H9 (cell line): ENCODE results near the gene RPL36. TPM values are rescaled to one million over a fixed set of nuclear protein-coding genes. Genes with fewer than 3 reads are reported as not detected.
A peak's percentile ranks its signal among the peaks of the same experiment; 100 is the strongest.

Experiments used
- DNase-seq: peaks from one replicate; pipeline ENCODE4 v3.0.0-alpha.2; 2017
- H2AFZ ChIP-seq: one replicate; pipeline ENCODE4 v1.6.1; 2013; ENCODE audit warnings: mild to moderate bottlenecking, low read length, control low read depth, moderate library complexity
- H2AK5ac ChIP-seq: 2 replicates; pipeline ENCODE4 v1.6.1; 2013; ENCODE audit warnings: low read length, control low read depth, mixed read lengths; ENCODE audit not compliant: insufficient read length
- H2BK120ac ChIP-seq: one replicate; pipeline ENCODE4 v1.6.1; 2013; ENCODE audit warnings: low read depth, mild to moderate bottlenecking, low read length, control low read depth, inconsistent platforms; ENCODE audit not compliant: poor library complexity, severe bottlenecking
- H2BK12ac ChIP-seq: 2 replicates; pipeline ENCODE4 v1.6.1; 2013; ENCODE audit warnings: low read length, control low read depth, mixed read lengths, low read depth; ENCODE audit not compliant: insufficient read length
- H2BK15ac ChIP-seq: 2 replicates; pipeline ENCODE4 v1.6.1; 2013; ENCODE audit warnings: low read depth, low read length, control low read depth
- H2BK20ac ChIP-seq: one replicate; pipeline ENCODE4 v1.6.1; 2013; ENCODE audit warnings: low read depth, mild to moderate bottlenecking, low read length, control low read depth, inconsistent platforms; ENCODE audit not compliant: poor library complexity, severe bottlenecking
- H2BK5ac ChIP-seq: 2 replicates; pipeline ENCODE4 v1.6.1; 2013; ENCODE audit warnings: low read length, control low read depth, mixed read lengths; ENCODE audit not compliant: insufficient read length
- H3K14ac ChIP-seq: 2 replicates; pipeline ENCODE4 v1.6.1; 2013; ENCODE audit warnings: low read length, control low read depth; ENCODE audit not compliant: insufficient read depth
- H3K18ac ChIP-seq: 2 replicates; pipeline ENCODE4 v1.6.1; 2013; ENCODE audit warnings: low read depth, mild to moderate bottlenecking, mixed read lengths, low read length, control low read depth; ENCODE audit not compliant: insufficient read length
- H3K23ac ChIP-seq: 2 replicates; pipeline ENCODE4 v1.6.1; 2013; ENCODE audit warnings: low read length, control low read depth, mixed read lengths, low read depth; ENCODE audit not compliant: insufficient read length
- H3K23me2 ChIP-seq: 2 replicates; pipeline ENCODE4 v1.6.1; 2013; ENCODE audit warnings: low read depth, mild to moderate bottlenecking, mixed read lengths, low read length, control low read depth; ENCODE audit not compliant: insufficient read length, poor library complexity, severe bottlenecking
- H3K27ac ChIP-seq: 2 replicates; pipeline ENCODE4 v1.5.1; 2013; ENCODE audit warnings: low read length, control low read depth, mixed read lengths, low read depth; ENCODE audit not compliant: insufficient read length
- H3K27me3 ChIP-seq: 2 replicates; pipeline ENCODE4 v1.6.1; 2013; ENCODE audit warnings: low read length, control low read depth, inconsistent platforms; ENCODE audit not compliant: insufficient read depth
- H3K4ac ChIP-seq: 2 replicates; pipeline ENCODE4 v1.6.1; 2013; ENCODE audit warnings: low read depth, mild to moderate bottlenecking, control low read depth, inconsistent platforms, low read length, moderate library complexity
- H3K4me1 ChIP-seq: 2 replicates; pipeline ENCODE4 v1.6.1; 2013; ENCODE audit warnings: low read length, control low read depth, inconsistent platforms; ENCODE audit not compliant: insufficient read depth
- H3K4me2 ChIP-seq: 2 replicates; pipeline ENCODE4 v1.6.1; 2013; ENCODE audit warnings: low read length, control low read depth, mixed read lengths; ENCODE audit not compliant: insufficient read length, insufficient read depth
- H3K56ac ChIP-seq: 2 replicates; pipeline ENCODE4 v1.6.1; 2013; ENCODE audit warnings: low read depth, mild to moderate bottlenecking, mixed read lengths, low read length, control low read depth; ENCODE audit not compliant: insufficient read length
- H3K79me1 ChIP-seq: 2 replicates; pipeline ENCODE4 v1.6.1; 2013; ENCODE audit warnings: low read depth, mild to moderate bottlenecking, moderate library complexity, low read length, control low read depth, inconsistent platforms; ENCODE audit not compliant: insufficient read depth, poor library complexity, severe bottlenecking
- H3K79me2 ChIP-seq: 2 replicates; pipeline ENCODE4 v1.6.1; 2013; ENCODE audit warnings: low read length, control low read depth, inconsistent platforms; ENCODE audit not compliant: insufficient read depth
- H3K9ac ChIP-seq: 2 replicates; pipeline ENCODE4 v1.6.1; 2013; ENCODE audit warnings: low read length, control low read depth, mixed read lengths; ENCODE audit not compliant: insufficient read length; ENCODE audit errors: extremely low read depth
- H3K9me3 ChIP-seq: one replicate; pipeline ENCODE4 v1.6.1; 2013; ENCODE audit warnings: low read depth, low read length, inconsistent platforms; ENCODE audit not compliant: control insufficient read depth
- H3T11ph ChIP-seq: one replicate; pipeline ENCODE4 v1.6.1; 2013; ENCODE audit warnings: mild to moderate bottlenecking, low read length, control low read depth, inconsistent platforms
- H4K20me1 ChIP-seq: one replicate; pipeline ENCODE4 v1.6.1; 2013; ENCODE audit not compliant: control insufficient read depth, insufficient read length, insufficient read depth
- H4K5ac ChIP-seq: 2 replicates; pipeline ENCODE4 v1.6.1; 2013; ENCODE audit warnings: low read depth, mild to moderate bottlenecking, mixed read lengths, low read length, control low read depth; ENCODE audit not compliant: insufficient read length
- H4K8ac ChIP-seq: replicated peaks from 2 replicates; pipeline ENCODE4 v1.6.1; 2013; ENCODE audit warnings: low read length, control low read depth, mixed read lengths, low read depth; ENCODE audit not compliant: insufficient read length
- H4K91ac ChIP-seq: 2 replicates; pipeline ENCODE4 v1.6.1; 2013; ENCODE audit warnings: low read depth, mild to moderate bottlenecking, moderate library complexity, mixed read lengths, low read length, control low read depth; ENCODE audit not compliant: insufficient read length
- H3K27ac Mint-ChIP-seq, 3 experiments: 2 replicates in 2 of 3; 3 replicates in 1 of 3; pipeline ENCODE4 v1.8.0; 2020 to 2021; ENCODE audit warnings: mixed read lengths in 3 of 3, mild to moderate bottlenecking in 1 of 3, moderate library complexity in 1 of 3
- H3K27me3 Mint-ChIP-seq: 2 replicates; pipeline ENCODE4 v1.8.0; 2021; ENCODE audit warnings: low read depth, mild to moderate bottlenecking, moderate library complexity, mixed read lengths
- H3K36me3 Mint-ChIP-seq, 3 experiments: 2 replicates in 2 of 3; 3 replicates in 1 of 3; pipeline ENCODE4 v1.8.0; 2020 to 2021; ENCODE audit warnings: low read depth in 3 of 3, mixed read lengths in 3 of 3; ENCODE audit not compliant: insufficient read depth in 1 of 3
- H3K4me1 Mint-ChIP-seq, 2 experiments: 2 replicates each; pipeline ENCODE4 v1.8.0; 2020; ENCODE audit warnings: mixed read lengths in 2 of 2
- H3K4me3 Mint-ChIP-seq, 2 experiments: 2 replicates in 1 of 2; 3 replicates in 1 of 2; pipeline ENCODE4 v1.8.0; 2020 to 2021; ENCODE audit warnings: mild to moderate bottlenecking in 2 of 2, mixed read lengths in 2 of 2, moderate library complexity in 1 of 2
- H3K9me3 Mint-ChIP-seq, 2 experiments: 2 replicates in 1 of 2; 3 replicates in 1 of 2; pipeline ENCODE4 v1.8.0; 2020; ENCODE audit warnings: mild to moderate bottlenecking in 2 of 2, mixed read lengths in 2 of 2, moderate library complexity in 1 of 2
- WGBS: extraction: QIAGEN DNeasy Blood & Tissue Kit; methylation state at CpG from one replicate; pipeline ENCODE4 v1.1.7; 2013; ENCODE audit warnings: missing lambda C conversion rate, low lambda C conversion rate, mixed read lengths; ENCODE audit not compliant: insufficient read length; ENCODE audit errors: extremely low coverage; 5-methylcytosine and 5-hydroxymethylcytosine counted together
- total RNA-seq: library from RNA; stranded (reverse); gene quantifications from 2 replicates; pipeline ENCODE4 v1.2.1, GENCODE V29; 2021
- TF ChIP-seq, protein P1 (sequence below): fragments of 200-600 bp; sonication (generic); conservative IDR thresholded peaks from 3 replicates; pipeline ENCODE4 v1.8.0; 2021; ENCODE audit warnings: antibody characterized with exemption, mild to moderate bottlenecking

Gene RPL36
- total RNA-seq, 1 experiment from 2014 or later = 1,074 TPM

DNA sequence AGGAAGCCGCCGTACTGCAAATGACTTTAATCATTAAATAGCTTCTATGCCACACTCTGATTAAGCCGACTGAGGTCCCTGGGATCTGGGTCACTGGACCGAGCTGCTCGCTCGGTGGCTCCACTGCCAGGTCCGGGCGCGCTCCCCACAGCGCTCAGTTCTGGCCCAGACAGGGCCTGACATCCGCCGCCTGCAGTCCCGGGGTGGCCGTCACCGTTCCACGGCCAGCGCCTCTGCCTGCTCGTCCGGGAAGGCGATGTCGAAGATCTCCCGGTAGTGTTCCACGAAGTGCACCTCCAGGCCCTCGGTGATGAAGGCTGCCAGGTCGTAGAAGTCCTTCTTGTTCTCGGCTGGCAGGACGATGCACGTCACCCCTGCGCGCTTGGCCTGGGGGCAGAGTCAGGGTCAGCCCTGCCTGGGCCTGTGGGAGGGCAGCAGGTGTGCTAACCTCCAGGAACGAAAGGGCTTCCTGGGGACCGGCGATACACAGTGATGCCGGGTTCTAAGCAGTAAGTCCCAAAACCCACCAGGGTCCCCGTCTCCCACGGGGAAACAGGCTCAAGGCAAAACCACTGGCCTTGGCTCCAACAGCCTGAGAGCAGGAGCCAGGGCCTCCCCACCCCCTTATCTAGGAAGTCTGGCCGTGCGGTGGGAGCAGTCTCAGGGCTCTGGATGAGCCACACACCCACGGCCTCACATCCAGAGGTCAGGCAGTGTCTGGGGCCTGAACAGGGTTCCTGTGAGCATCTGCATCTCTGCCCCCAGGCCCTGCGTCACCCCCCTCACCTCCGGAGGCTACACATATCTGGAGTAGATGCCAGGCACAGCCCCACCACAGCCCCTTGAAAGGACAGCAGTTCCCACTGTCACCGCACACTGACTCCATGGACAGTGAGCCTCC is 2.0 kb downstream of the RPL36 start:
- H3K14ac ChIP-seq = no peak overlapping the region
- Mint-ChIP-seq H3K27me3 (peaks cover 10% of the 10 kb centered on the region), H3K4me3 (peak overlapping the region; percentile 98 to 100), H3K27ac (peak overlapping the region; percentile 70 to 93 (median 76); a peak in 6 of 7 replicates), H3K4me1 (peaks cover 4 to 9% of the 10 kb centered on the region in 2 experiments), H3K36me3 (peaks cover 35 to 59% (median 47%) of the 10 kb centered on the region in 3 experiments), H3K9me3 (peaks cover 5 to 6% of the 10 kb centered on the region in 2 experiments; a peak in 2 of 5 replicates)
- no peak overlapping the region for H3K56ac ChIP-seq
- H4K20me1 ChIP-seq = no peaks in the 10 kb centered on the region
- peaks cover 14% of the 10 kb centered on the region; the same call in 1 of the 2 replicates for H3K79me2 ChIP-seq
- no peak overlapping the region for H3K27ac ChIP-seq
- H2BK5ac ChIP-seq = no peak overlapping the region
- no peak overlapping the region for H2AFZ ChIP-seq
- no peak overlapping the region for H3K23ac ChIP-seq
- no peak overlapping the region for H2BK20ac ChIP-seq
- no peak overlapping the region for H3T11ph ChIP-seq
- no peaks in the 10 kb centered on the region for H3K79me1 ChIP-seq
- TF ChIP-seq, protein P1, sequence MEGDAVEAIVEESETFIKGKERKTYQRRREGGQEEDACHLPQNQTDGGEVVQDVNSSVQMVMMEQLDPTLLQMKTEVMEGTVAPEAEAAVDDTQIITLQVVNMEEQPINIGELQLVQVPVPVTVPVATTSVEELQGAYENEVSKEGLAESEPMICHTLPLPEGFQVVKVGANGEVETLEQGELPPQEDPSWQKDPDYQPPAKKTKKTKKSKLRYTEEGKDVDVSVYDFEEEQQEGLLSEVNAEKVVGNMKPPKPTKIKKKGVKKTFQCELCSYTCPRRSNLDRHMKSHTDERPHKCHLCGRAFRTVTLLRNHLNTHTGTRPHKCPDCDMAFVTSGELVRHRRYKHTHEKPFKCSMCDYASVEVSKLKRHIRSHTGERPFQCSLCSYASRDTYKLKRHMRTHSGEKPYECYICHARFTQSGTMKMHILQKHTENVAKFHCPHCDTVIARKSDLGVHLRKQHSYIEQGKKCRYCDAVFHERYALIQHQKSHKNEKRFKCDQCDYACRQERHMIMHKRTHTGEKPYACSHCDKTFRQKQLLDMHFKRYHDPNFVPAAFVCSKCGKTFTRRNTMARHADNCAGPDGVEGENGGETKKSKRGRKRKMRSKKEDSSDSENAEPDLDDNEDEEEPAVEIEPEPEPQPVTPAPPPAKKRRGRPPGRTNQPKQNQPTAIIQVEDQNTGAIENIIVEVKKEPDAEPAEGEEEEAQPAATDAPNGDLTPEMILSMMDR = no peak
- H3K4me1 ChIP-seq = no peaks in the 10 kb centered on the region
- H4K91ac ChIP-seq = no peak overlapping the region
- H3K18ac ChIP-seq = no peak overlapping the region
- no peak overlapping the region for H4K8ac ChIP-seq
- H4K5ac ChIP-seq = no peak overlapping the region
- H3K23me2 ChIP-seq = peaks cover 5% of the 10 kb centered on the region
- WGBS = no CpG with 5 or more reads among the region's 42 CpGs
- H3K4ac ChIP-seq = no peak overlapping the region
- no peak overlapping the region for H3K9ac ChIP-seq
- H3K9me3 ChIP-seq = no peaks in the 10 kb centered on the region
- H2BK15ac ChIP-seq = no peak overlapping the region
- DNase-seq = peak; percentile 42
- H2AK5ac ChIP-seq = no peak overlapping the region
- H3K4me2 ChIP-seq = peak overlapping the region; percentile 54
- H3K27me3 ChIP-seq = no peaks in the 10 kb centered on the region
- no peak overlapping the region for H2BK12ac ChIP-seq
- H2BK120ac ChIP-seq = no peak overlapping the region
